OCI-LY7 (cell line): ENCODE results near the gene IL25.

ENCODE experiments used
- EZH2phosphoT487 ChIP-seq: fragments of 200-600 bp; sonication (generic); IDR thresholded peaks from 2 replicates; pipeline ENCODE4 v1.6.1; 2018; ENCODE audit warnings: low read depth, borderline replicate concordance, mild to moderate bottlenecking, mixed run types, antibody characterized with exemption, low read length, moderate library complexity, mixed read lengths
- TF ChIP-seq, protein P1 (sequence below): fragments of 200-600 bp; sonication (generic); conservative IDR thresholded peaks from 2 replicates; pipeline ENCODE4 v1.5.1; 2014; ENCODE audit warnings: mild to moderate bottlenecking, antibody characterized with exemption, low read length, moderate library complexity, mixed read lengths

DNA sequence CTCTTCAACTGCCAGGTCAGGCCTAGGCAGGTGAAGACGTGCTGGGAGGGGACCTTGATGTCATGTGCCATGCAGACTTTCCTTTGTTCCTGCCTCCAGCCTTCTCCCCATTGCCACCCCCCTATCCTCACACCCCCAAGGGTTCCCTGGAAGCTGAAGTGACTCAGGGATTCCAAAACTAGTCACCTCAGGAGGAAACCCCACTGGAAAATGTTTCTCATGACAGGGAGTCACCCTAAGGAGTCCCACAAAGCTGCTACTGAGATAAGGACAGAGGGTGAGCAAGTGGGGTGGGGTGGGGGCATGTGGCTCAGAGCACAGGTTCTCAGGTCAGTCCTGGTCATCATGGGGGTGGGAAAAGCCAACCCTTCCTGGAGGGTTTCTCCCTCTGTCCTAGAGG, 2.4 kb upstream of the IL25 start:
- TF ChIP-seq, protein P1, sequence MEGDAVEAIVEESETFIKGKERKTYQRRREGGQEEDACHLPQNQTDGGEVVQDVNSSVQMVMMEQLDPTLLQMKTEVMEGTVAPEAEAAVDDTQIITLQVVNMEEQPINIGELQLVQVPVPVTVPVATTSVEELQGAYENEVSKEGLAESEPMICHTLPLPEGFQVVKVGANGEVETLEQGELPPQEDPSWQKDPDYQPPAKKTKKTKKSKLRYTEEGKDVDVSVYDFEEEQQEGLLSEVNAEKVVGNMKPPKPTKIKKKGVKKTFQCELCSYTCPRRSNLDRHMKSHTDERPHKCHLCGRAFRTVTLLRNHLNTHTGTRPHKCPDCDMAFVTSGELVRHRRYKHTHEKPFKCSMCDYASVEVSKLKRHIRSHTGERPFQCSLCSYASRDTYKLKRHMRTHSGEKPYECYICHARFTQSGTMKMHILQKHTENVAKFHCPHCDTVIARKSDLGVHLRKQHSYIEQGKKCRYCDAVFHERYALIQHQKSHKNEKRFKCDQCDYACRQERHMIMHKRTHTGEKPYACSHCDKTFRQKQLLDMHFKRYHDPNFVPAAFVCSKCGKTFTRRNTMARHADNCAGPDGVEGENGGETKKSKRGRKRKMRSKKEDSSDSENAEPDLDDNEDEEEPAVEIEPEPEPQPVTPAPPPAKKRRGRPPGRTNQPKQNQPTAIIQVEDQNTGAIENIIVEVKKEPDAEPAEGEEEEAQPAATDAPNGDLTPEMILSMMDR: no peak
- no peak for TF ChIP-seq EZH2phosphoT487
